Mammary epithelial cell (primary cell): ENCODE measurements around the gene PROX1.

ENCODE experiments used
- CTCF ChIP-seq, 2 donors: IDR thresholded peaks in 1 of 2; conservative IDR thresholded peaks in 1 of 2; 2 replicates each; pipeline ENCODE4 v1.5.1; 2011 to 2012; ENCODE audit warnings: inconsistent platforms in 2 of 2, low read length in 2 of 2, mild to moderate bottlenecking in 2 of 2, control low read depth in 1 of 2, low read depth in 1 of 2; ENCODE audit not compliant: insufficient read depth in 1 of 2; ENCODE audit errors: extremely low read depth in 1 of 2
- EZH2 ChIP-seq: IDR thresholded peaks from 2 replicates; pipeline ENCODE4 v1.6.1; 2012; ENCODE audit warnings: low read length, inconsistent platforms, borderline replicate concordance

DNA sequence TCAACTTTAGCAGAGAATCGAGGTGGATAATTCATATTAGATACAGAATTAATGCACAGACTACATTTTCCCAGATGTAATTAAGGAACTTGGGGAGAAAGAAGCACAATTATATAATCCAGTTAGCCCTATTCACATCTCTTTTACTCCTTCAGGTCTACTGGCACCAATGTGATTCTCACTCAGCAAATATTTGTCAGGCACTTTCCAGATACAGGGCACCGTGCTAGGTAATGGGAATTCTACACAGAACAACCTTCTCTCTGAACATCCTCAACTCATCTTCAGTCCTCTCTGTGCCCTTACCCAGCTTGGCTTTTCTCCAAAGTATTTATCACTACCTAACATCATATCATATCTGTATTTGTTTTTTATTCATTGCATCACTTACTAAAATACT lies 15.6 kb upstream of the PROX1 start:
- no peak for TF ChIP-seq CTCF (conservative IDR thresholded peaks at IDR 0.05 in 1 of 2, IDR thresholded peaks at IDR 0.05 in 1 of 2; ENCODE audit: extremely low read depth in 1 of 2, insufficient read depth in 1 of 2, low read depth in 1 of 2, low read length in 2 of 2)
- no peak for TF ChIP-seq EZH2
